Activated CD4-positive, alpha-beta memory T cell treated with anti-CD3 and anti-CD28 coated beads for 36 hours (primary cell): Measurements from ENCODE around the gene ECE1. TPM values are rescaled to one million over a fixed set of nuclear protein-coding genes. Genes with fewer than 3 reads are reported as not detected.

ENCODE experiments used
- CTCF ChIA-PET: fragments of 350-600 bp; sonication (Branson Sonifier 250); formaldehyde crosslinking; loops from one replicate; lab custom pipeline; 2021; ENCODE audit warnings: antibody characterized with exemption, inconsistent platforms; lab: Charles Lee
- POLR2A ChIA-PET: fragments of 350-600 bp; sonication (Branson Sonifier 250); formaldehyde crosslinking; loops from one replicate; lab custom pipeline; 2021; ENCODE audit warnings: antibody characterized with exemption; lab: Charles Lee
- DNase-seq: peaks from one replicate; pipeline ENCODE4 v3.0.0-alpha.2; 2020
- H3K27ac Mint-ChIP-seq: one replicate; pipeline ENCODE4 v1.8.0; 2021; ENCODE audit warnings: mixed read lengths
- H3K27me3 Mint-ChIP-seq: one replicate; pipeline ENCODE4 v1.8.0; 2021; ENCODE audit warnings: mixed read lengths
- H3K36me3 Mint-ChIP-seq: one replicate; pipeline ENCODE4 v1.8.0; 2021; ENCODE audit warnings: mixed read lengths
- H3K4me1 Mint-ChIP-seq: one replicate; pipeline ENCODE4 v1.8.0; 2021; ENCODE audit warnings: low read depth, mixed read lengths
- H3K4me3 Mint-ChIP-seq: one replicate; pipeline ENCODE4 v1.8.0; 2021; ENCODE audit warnings: mild to moderate bottlenecking, mixed read lengths
- H3K9me3 Mint-ChIP-seq: one replicate; pipeline ENCODE4 v1.8.0; 2021; ENCODE audit warnings: mixed read lengths
- intact Hi-C: fragments of 100-400 bp; cut with micrococcal nuclease; formaldehyde crosslinking; loops from one replicate; pipeline ENCODE4 v1.15.1; 2023
- total RNA-seq, 2 experiments: library from RNA; stranded (reverse); gene quantifications; one replicate each; pipeline ENCODE4 v1.2.3, GENCODE V29; 2021

The ECE1 gene
- total RNA-seq, 2 experiments from 2014 or later: 137 to 144 TPM

GRCh38 chr1:21266119-21266774, 24.0 kb downstream of the ECE1 start:
- H3K27me3 Mint-ChIP-seq: no peaks in the 10 kb centered on the region
- ChIA-PET POLR2A (no interaction called here), CTCF (no interaction called here)
- no peak for DNase-seq
- H3K4me3 Mint-ChIP-seq: no peak overlapping the region
- peaks cover 33% of the 10 kb centered on the region for H3K4me1 Mint-ChIP-seq
- intact Hi-C loops: no loop called here
- H3K36me3 Mint-ChIP-seq: peaks cover 58% of the 10 kb centered on the region
- H3K9me3 Mint-ChIP-seq: no peaks in the 10 kb centered on the region
- peak overlapping the region; percentile 28 for H3K27ac Mint-ChIP-seq

GRCh38 chr1:21265644-21266043, 24.6 kb downstream of the ECE1 start:
- Mint-ChIP-seq H3K27me3 (no peaks in the 10 kb centered on the region), H3K4me3 (no peak overlapping the region), H3K4me1 (peaks cover 35% of the 10 kb centered on the region), H3K36me3 (peaks cover 62% of the 10 kb centered on the region), H3K27ac (peak overlapping the region; percentile 28), H3K9me3 (no peaks in the 10 kb centered on the region)
- DNase-seq: no peak
- intact Hi-C loops: no loop called here
- POLR2A ChIA-PET: no interaction called here
- CTCF ChIA-PET: no interaction called here

- no peak overlapping the region for H3K4me3 Mint-ChIP-seq
- no peaks in the 10 kb centered on the region for H3K9me3 Mint-ChIP-seq
- intact Hi-C loops: no loop called here
- no peaks in the 10 kb centered on the region for H3K27me3 Mint-ChIP-seq
- CTCF ChIA-PET: interaction anchor here (1.1 to 1.2 kb wide), 2 partner anchors 9 to 13 kb away, joined by 4 to 6 read pairs; no protein-coding TSS in a partner anchor
- no peak for DNase-seq
- peak overlapping the region; percentile 49 for H3K27ac Mint-ChIP-seq
- peaks cover 35% of the 10 kb centered on the region for H3K4me1 Mint-ChIP-seq
- H3K36me3 Mint-ChIP-seq: peaks cover 62% of the 10 kb centered on the region
- POLR2A ChIA-PET: no interaction called here
Measured at GRCh38 chr1:21264898-21265297, 25.4 kb downstream of the ECE1 start.

GRCh38 chr1:21263653-21264225, 26.5 kb downstream of the ECE1 start:
- POLR2A ChIA-PET: no interaction called here
- intact Hi-C loops: no loop called here
- CTCF ChIA-PET: interaction anchor here (1.2 kb wide), 1 partner anchor 8 kb away, joined by 6 read pairs; no protein-coding TSS in a partner anchor
- peak overlapping the region; percentile 58 for H3K27ac Mint-ChIP-seq
- peaks cover 45% of the 10 kb centered on the region for H3K4me1 Mint-ChIP-seq
- H3K36me3 Mint-ChIP-seq: peaks cover 59% of the 10 kb centered on the region
- no peak for DNase-seq
- H3K4me3 Mint-ChIP-seq: no peak overlapping the region
- no peaks in the 10 kb centered on the region for H3K27me3 Mint-ChIP-seq
- no peaks in the 10 kb centered on the region for H3K9me3 Mint-ChIP-seq

- CTCF ChIA-PET: no interaction called here
- no peaks in the 10 kb centered on the region for H3K9me3 Mint-ChIP-seq
- peaks cover 58% of the 10 kb centered on the region for H3K36me3 Mint-ChIP-seq
- H3K27ac Mint-ChIP-seq: peak overlapping the region; percentile 91
- H3K4me3 Mint-ChIP-seq: no peak overlapping the region
- POLR2A ChIA-PET: no interaction called here
- H3K27me3 Mint-ChIP-seq: no peaks in the 10 kb centered on the region
- intact Hi-C loops: no loop called here
- peaks cover 52% of the 10 kb centered on the region for H3K4me1 Mint-ChIP-seq
- DNase-seq: no peak
Measured at GRCh38 chr1:21263052-21263429, 27.2 kb downstream of the ECE1 start.

- Mint-ChIP-seq H3K27me3 (no peaks in the 10 kb centered on the region), H3K27ac (peak overlapping the region; percentile 91), H3K36me3 (peaks cover 58% of the 10 kb centered on the region), H3K9me3 (no peaks in the 10 kb centered on the region), H3K4me1 (peaks cover 57% of the 10 kb centered on the region), H3K4me3 (no peak overlapping the region)
- no peak for DNase-seq
- POLR2A ChIA-PET: interaction anchor here (0.5 to 1.1 kb wide), 5 partner anchors 8 to 248 kb away, joined by 3 read pairs; no protein-coding TSS in a partner anchor
- CTCF ChIA-PET: interaction anchor here (1.1 to 11.8 kb wide), 5 partner anchors 7 to 106 kb away, joined by 3 to 208 read pairs (median 4); no protein-coding TSS in a partner anchor
- intact Hi-C loops: no loop called here
Measured at GRCh38 chr1:21262293-21263051, 27.8 kb downstream of the ECE1 start.

GRCh38 chr1:21261551-21262292, 28.5 kb downstream of the ECE1 start:
- ChIA-PET POLR2A (interaction anchor here (0.5 to 1.3 kb wide), 6 partner anchors 8 to 247 kb away, joined by 3 read pairs; no protein-coding TSS in a partner anchor), CTCF (interaction anchor here (0.7 to 11.8 kb wide), 6 partner anchors 8 to 107 kb away, joined by 3 to 208 read pairs (median 4); no protein-coding TSS in a partner anchor)
- Mint-ChIP-seq H3K27ac (peak overlapping the region; percentile 91), H3K4me1 (peaks cover 61% of the 10 kb centered on the region), H3K9me3 (no peaks in the 10 kb centered on the region), H3K27me3 (no peaks in the 10 kb centered on the region), H3K36me3 (peaks cover 59% of the 10 kb centered on the region), H3K4me3 (no peak overlapping the region)
- peak; percentile 65 for DNase-seq
- intact Hi-C loops: no loop called here

GRCh38 chr1:21260405-21261125, 29.7 kb downstream of the ECE1 start:
- Mint-ChIP-seq H3K27me3 (no peaks in the 10 kb centered on the region), H3K9me3 (no peaks in the 10 kb centered on the region), H3K4me1 (peaks cover 64% of the 10 kb centered on the region), H3K27ac (peak overlapping the region; percentile 91), H3K36me3 (peaks cover 67% of the 10 kb centered on the region), H3K4me3 (no peak overlapping the region)
- no peak for DNase-seq
- ChIA-PET CTCF (interaction anchor here (1.6 to 11.8 kb wide), 2 partner anchors 9 to 108 kb away, joined by 9 to 208 read pairs; no protein-coding TSS in a partner anchor), POLR2A (interaction anchor here (1.3 kb wide), 1 partner anchor 34 kb away, joined by 3 read pairs; no protein-coding TSS in a partner anchor)
- intact Hi-C loops: no loop called here

- DNase-seq: no peak
- peak overlapping the region; percentile 67 for H3K27ac Mint-ChIP-seq
- ChIA-PET CTCF (interaction anchor here (0.5 to 11.8 kb wide), 4 partner anchors 10 to 117 kb away, joined by 3 to 208 read pairs (median 10); no protein-coding TSS in a partner anchor), POLR2A (interaction anchor here (1.1 to 1.3 kb wide), 3 partner anchors 20 to 35 kb away, joined by 3 to 5 read pairs (median 3); no protein-coding TSS in a partner anchor)
- no peaks in the 10 kb centered on the region for H3K27me3 Mint-ChIP-seq
- intact Hi-C loops: no loop called here
- peaks cover 63% of the 10 kb centered on the region for H3K4me1 Mint-ChIP-seq
- H3K4me3 Mint-ChIP-seq: no peak overlapping the region
- H3K9me3 Mint-ChIP-seq: no peaks in the 10 kb centered on the region
- peaks cover 71% of the 10 kb centered on the region for H3K36me3 Mint-ChIP-seq
Measured at GRCh38 chr1:21259316-21260076, 30.8 kb downstream of the ECE1 start.
